Gastrocnemius medialis (tissue), 4 donors: ENCODE measurements around the gene SRBD1. TPM values are rescaled to one million over a fixed set of nuclear protein-coding genes. Genes with fewer than 3 reads are reported as not detected.

Experiments
- ATAC-seq, 2 donors: fragments of 150-250 bp; one replicate each; pipeline ENCODE4 v1.9.1; 2016
- DNase-seq, 2 donors: peaks; one replicate each; pipeline ENCODE4 v3.0.0-alpha.2; 2019
- H3K27ac ChIP-seq, 4 donors: fragments of 200-600 bp; sonication (generic); 1 replicate in 1 of 4; 2 replicates in 3 of 4; pipeline ENCODE4 v1.5.1; 2016 to 2018; ENCODE audit warnings: mild to moderate bottlenecking in 2 of 4, moderate library complexity in 1 of 4
- H3K27me3 ChIP-seq, 3 donors: fragments of 200-600 bp; sonication (generic) in 2 of 3; 1 replicate in 1 of 3; 2 replicates in 2 of 3; pipeline versions ENCODE4 v1.5.1 to v1.6.0; 2016 to 2019; ENCODE audit warnings: mild to moderate bottlenecking in 1 of 3, moderate library complexity in 1 of 3
- H3K36me3 ChIP-seq, 2 donors: fragments of 200-600 bp; sonication (generic) in 1 of 2; one replicate each; pipeline ENCODE4 v1.5.1; 2017 to 2018
- H3K4me1 ChIP-seq, 2 donors: fragments of 200-600 bp; sonication (generic) in 1 of 2; one replicate each; pipeline ENCODE4 v1.5.1; 2016 to 2017; ENCODE audit warnings: mild to moderate bottlenecking in 2 of 2
- H3K4me3 ChIP-seq, 4 donors: fragments of 200-600 bp; sonication (generic) in 3 of 4; 1 replicate in 1 of 4; 2 replicates in 3 of 4; pipeline ENCODE4 v1.5.1; 2016 to 2019; ENCODE audit warnings: mild to moderate bottlenecking in 2 of 4
- H3K9me3 ChIP-seq, 3 donors: fragments of 200-600 bp; sonication (generic) in 2 of 3; 1 replicate in 1 of 3; 2 replicates in 2 of 3; pipeline ENCODE4 v1.5.1; 2016 to 2019
- POLR2A ChIP-seq, 2 donors: fragments of 450-650 bp; IDR thresholded peaks; one replicate each; pipeline ENCODE4 v1.6.1; 2017; ENCODE audit warnings: antibody characterized with exemption in 2 of 2, mild to moderate bottlenecking in 2 of 2, moderate library complexity in 2 of 2
- in situ Hi-C, 4 donors: fragments of 200-750 bp; cut with MboI; loops; one replicate each; pipeline versions ENCODE4 v1.15.0 to v1.8.0; 2017; ENCODE audit warnings: low sequenced_read_pairs in 4 of 4
- intact Hi-C: fragments of 100-400 bp; cut with DNase I; formaldehyde crosslinking; loops from one replicate; pipeline ENCODE4 v1.15.1; 2023; ENCODE audit warnings: low total_unique reads
- total RNA-seq, 4 donors: library from RNA; depleted of rRNA; stranded (reverse); fragments of >200 nt; gene quantifications; one replicate each; pipeline versions ENCODE4 v1.1.0 to v1.2.3, GENCODE V29; 2016
- TF ChIP-seq, protein P1 (sequence below), 5 experiments: fragments of 450-650 bp in 3 of 5; fragments of 200-600 bp in 2 of 5; sonication (generic) in 2 of 5; IDR thresholded peaks in 4 of 5; conservative IDR thresholded peaks in 1 of 5; 1 replicate in 4 of 5; 2 replicates in 1 of 5; pipeline ENCODE4 v1.5.1; 2016 to 2019; ENCODE audit warnings: antibody characterized with exemption in 5 of 5, mild to moderate bottlenecking in 3 of 5, moderate library complexity in 3 of 5

Gene SRBD1, protein sequence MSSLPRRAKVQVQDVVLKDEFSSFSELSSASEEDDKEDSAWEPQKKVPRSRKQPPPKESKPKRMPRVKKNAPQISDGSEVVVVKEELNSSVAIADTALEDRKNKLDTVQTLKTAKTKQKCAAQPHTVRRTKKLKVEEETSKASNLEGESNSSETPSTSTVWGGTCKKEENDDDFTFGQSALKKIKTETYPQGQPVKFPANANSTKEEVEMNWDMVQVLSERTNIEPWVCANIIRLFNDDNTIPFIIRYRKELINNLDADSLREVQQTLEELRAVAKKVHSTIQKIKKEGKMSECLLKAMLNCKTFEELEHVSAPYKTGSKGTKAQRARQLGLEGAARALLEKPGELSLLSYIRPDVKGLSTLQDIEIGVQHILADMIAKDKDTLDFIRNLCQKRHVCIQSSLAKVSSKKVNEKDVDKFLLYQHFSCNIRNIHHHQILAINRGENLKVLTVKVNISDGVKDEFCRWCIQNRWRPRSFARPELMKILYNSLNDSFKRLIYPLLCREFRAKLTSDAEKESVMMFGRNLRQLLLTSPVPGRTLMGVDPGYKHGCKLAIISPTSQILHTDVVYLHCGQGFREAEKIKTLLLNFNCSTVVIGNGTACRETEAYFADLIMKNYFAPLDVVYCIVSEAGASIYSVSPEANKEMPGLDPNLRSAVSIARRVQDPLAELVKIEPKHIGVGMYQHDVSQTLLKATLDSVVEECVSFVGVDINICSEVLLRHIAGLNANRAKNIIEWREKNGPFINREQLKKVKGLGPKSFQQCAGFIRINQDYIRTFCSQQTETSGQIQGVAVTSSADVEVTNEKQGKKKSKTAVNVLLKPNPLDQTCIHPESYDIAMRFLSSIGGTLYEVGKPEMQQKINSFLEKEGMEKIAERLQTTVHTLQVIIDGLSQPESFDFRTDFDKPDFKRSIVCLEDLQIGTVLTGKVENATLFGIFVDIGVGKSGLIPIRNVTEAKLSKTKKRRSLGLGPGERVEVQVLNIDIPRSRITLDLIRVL
- total RNA-seq, result 10 to 100 TPM in 1 of 4 donors, 1 to 10 TPM in 3; 3.0 to 10.1 (median 4.5) TPM

DNA sequence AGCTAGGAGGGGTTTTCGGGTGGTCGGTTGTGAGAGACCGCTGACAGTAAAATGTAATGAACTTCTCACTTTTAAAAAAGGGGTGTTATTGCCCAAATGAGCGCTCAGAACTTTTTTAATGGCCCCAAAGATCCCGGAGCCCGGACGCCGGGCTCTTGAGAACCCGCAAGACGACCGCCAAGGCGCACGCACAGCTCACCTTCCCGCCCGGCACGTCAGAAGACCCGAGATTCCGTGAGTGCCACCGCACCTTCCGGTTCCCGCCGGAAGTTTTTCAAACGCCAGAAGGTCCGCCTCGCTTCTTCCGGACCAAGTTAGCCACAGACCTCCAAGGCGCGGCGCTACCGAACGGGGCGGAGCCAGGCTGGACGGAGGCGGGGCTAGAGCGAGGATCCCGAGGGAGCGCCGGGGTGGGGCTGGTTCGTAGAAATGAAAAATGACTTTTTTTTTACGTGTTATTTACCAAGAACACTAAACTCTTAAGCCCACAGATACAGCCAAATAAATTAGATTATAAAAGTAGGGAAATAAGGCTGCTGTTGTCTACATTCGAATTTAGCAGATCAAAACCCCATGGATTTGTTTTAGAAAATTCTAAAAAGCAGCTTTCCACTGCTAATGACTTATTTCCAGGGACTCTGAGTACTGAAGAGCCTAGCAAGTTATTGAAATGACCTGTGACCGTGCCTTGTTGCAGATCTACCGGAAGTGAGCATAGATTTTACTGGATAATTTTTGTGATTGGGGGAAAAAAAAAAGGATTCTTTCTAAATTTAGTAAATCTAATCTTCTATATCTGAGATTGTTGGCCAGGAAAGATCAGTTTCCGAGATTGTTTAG, at the start of gene SRBD1:
TSS of gene SRBD1 (minus strand) at position 248 of the 840 bp plus-strand sequence. CDS start 5,826 bp downstream, outside the sequence.
- in situ Hi-C loops, result no loop called here
- no peaks in the 10 kb centered on the region for H3K9me3 ChIP-seq
- ATAC-seq, result peak; percentile 98 to 99
- no peaks in the 10 kb centered on the region for H3K27me3 ChIP-seq
- peak within 1 kb of the TSS; percentile 65 to 87 (median 79) for H3K4me3 ChIP-seq
- intact Hi-C loops, result loop anchor here (1.0 to 2.0 kb wide), 2 partner anchors 39 to 602 kb away; partner anchors contain the start of gene SIX2
- peaks cover 10 to 13% of the 10 kb centered on the region in 2 donors for H3K4me1 ChIP-seq
- TF ChIP-seq, protein P1, sequence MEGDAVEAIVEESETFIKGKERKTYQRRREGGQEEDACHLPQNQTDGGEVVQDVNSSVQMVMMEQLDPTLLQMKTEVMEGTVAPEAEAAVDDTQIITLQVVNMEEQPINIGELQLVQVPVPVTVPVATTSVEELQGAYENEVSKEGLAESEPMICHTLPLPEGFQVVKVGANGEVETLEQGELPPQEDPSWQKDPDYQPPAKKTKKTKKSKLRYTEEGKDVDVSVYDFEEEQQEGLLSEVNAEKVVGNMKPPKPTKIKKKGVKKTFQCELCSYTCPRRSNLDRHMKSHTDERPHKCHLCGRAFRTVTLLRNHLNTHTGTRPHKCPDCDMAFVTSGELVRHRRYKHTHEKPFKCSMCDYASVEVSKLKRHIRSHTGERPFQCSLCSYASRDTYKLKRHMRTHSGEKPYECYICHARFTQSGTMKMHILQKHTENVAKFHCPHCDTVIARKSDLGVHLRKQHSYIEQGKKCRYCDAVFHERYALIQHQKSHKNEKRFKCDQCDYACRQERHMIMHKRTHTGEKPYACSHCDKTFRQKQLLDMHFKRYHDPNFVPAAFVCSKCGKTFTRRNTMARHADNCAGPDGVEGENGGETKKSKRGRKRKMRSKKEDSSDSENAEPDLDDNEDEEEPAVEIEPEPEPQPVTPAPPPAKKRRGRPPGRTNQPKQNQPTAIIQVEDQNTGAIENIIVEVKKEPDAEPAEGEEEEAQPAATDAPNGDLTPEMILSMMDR (IDR thresholded peaks at IDR 0.05 in 4 of 5, conservative IDR thresholded peaks at IDR 0.05 in 1 of 5), result no peak
- TF ChIP-seq POLR2A (IDR thresholded peaks at IDR 0.05), result peak; percentile 62 to 75
- H3K27ac ChIP-seq, result peak within 1 kb of the TSS; percentile 85 to 95 (median 90)
- no peaks in the 10 kb centered on the region for H3K36me3 ChIP-seq
- DNase-seq, result peak; percentile 93 to 94

DNA sequence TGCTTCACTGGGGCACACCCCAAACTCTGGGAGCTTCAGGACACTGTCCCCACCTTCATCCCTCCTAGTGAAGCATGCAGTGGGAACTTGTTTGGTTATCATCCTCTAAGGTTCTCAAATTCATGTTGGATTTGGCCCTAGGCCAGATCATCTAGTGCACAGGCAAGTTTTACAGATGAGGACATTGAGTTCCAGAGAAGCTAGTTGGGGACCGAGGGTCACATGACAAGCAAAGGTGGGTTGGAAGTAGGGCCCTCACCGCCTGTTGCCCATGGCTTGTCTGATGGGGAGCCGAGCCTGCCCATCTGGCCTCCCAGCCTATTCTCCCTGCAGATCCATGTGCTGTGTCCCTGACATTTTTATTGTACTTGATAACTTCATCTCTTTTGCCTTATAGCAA, 43.2 kb upstream of the SRBD1 start:
- in situ Hi-C loops (no loop called here), intact Hi-C loops (loop anchor here (5.0 kb wide), 1 partner anchor 643 kb away; the partner anchor contains the start of gene EPAS1)
- no peaks in the 10 kb centered on the region for H3K27me3 ChIP-seq

DNA sequence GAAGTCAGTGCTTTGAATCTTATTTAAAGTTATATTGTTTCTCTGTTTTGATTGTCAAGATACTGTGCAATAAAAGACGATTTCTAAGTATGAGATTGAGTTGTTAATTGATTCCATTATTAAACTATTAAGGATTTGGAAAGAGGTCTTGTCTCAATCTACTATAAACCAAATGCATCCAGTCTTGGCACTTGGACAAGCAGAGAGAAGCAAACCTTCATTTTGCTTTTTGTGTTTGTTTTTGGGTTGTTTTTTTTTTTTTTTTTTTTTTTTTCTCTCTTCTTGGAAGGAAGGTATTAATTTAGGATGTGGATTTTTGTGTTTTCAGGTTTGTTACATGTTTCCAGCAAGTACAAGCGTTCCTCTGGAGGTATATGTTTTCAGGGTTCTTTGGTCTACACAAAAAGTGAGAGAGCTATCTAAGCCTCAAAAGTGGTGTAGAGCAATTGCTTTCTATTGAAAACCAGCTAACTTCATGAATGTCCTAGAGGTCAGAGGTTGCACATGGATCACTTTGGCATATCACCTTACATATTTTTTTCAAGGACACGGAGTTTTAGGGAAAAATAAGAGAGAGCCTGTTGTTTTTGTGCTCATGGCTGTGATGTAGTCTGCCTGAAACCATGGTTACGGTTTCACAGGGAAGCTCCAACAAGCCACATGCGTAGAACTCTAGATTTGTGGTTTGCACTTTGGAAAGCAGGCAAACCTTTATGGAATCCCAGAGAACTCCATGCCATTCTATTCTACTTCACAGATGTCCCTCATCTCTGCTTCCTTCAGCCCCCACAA, 42.3 kb upstream of the SRBD1 start:
- ATAC-seq (no peak), DNase-seq (no peak)
- Histone ChIP-seq H3K36me3 (no peaks in the 10 kb centered on the region), H3K27me3 (no peaks in the 10 kb centered on the region), H3K9me3 (no peaks in the 10 kb centered on the region), H3K4me1 (peaks cover 24 to 29% of the 10 kb centered on the region in 2 donors), H3K4me3 (peak overlapping the region; percentile 74 to 93 (median 84)), H3K27ac (no peak overlapping the region)
- intact Hi-C loops, result loop anchor here (5.0 kb wide), 1 partner anchor 644 kb away; the partner anchor contains the start of gene EPAS1
- TF ChIP-seq, protein P1 (IDR thresholded peaks at IDR 0.05 in 4 of 5, conservative IDR thresholded peaks at IDR 0.05 in 1 of 5), result no peak
- no peak for TF ChIP-seq POLR2A (IDR thresholded peaks at IDR 0.05)
- in situ Hi-C loops, result no loop called here

More for the DNA sequence above, 43.2 kb upstream of the SRBD1 start:
- ATAC-seq (no peak), DNase-seq (no peak)
- Histone ChIP-seq H3K27ac (no peak overlapping the region), H3K4me1 (peaks cover 20 to 24% of the 10 kb centered on the region in 2 donors), H3K36me3 (no peaks in the 10 kb centered on the region), H3K9me3 (no peaks in the 10 kb centered on the region), H3K4me3 (no peak overlapping the region)
- TF ChIP-seq, protein P1 (IDR thresholded peaks at IDR 0.05 in 4 of 5, conservative IDR thresholded peaks at IDR 0.05 in 1 of 5), result no peak
- TF ChIP-seq POLR2A (IDR thresholded peaks at IDR 0.05), result no peak
